Osteocyte (in vitro differentiated cells): ENCODE results near the gene NSD1. TPM values are rescaled to one million over a fixed set of nuclear protein-coding genes. Genes with fewer than 3 reads are reported as not detected.

Experiments
- DNase-seq: peaks from one replicate; pipeline ENCODE4 v3.0.0; 2021; ENCODE audit warnings: mixed read lengths; ENCODE audit not compliant: unreplicated experiment; ENCODE audit errors: extremely low spot score
- H3K27ac Mint-ChIP-seq: one replicate; pipeline ENCODE4 v1.8.0; 2021; ENCODE audit warnings: mild to moderate bottlenecking, mixed read lengths; ENCODE audit not compliant: unreplicated experiment
- H3K27me3 Mint-ChIP-seq: one replicate; pipeline ENCODE4 v1.8.0; 2021; ENCODE audit warnings: mixed read lengths; ENCODE audit not compliant: unreplicated experiment
- H3K36me3 Mint-ChIP-seq: one replicate; pipeline ENCODE4 v1.8.0; 2021; ENCODE audit warnings: mixed read lengths; ENCODE audit not compliant: unreplicated experiment
- H3K4me1 Mint-ChIP-seq: one replicate; pipeline ENCODE4 v1.8.0; 2021; ENCODE audit warnings: mixed read lengths; ENCODE audit not compliant: unreplicated experiment
- H3K4me3 Mint-ChIP-seq: one replicate; pipeline ENCODE4 v1.8.0; 2021; ENCODE audit warnings: mild to moderate bottlenecking, moderate library complexity, mixed read lengths; ENCODE audit not compliant: unreplicated experiment
- H3K9me3 Mint-ChIP-seq: one replicate; pipeline ENCODE4 v1.8.0; 2021; ENCODE audit warnings: mixed read lengths; ENCODE audit not compliant: unreplicated experiment
- total RNA-seq: library from RNA; stranded (reverse); gene quantifications from 2 replicates; pipeline ENCODE4 v1.2.1, GENCODE V29; 2021
- TF ChIP-seq, protein P1 (sequence below): fragments of 200-600 bp; sonication (generic); IDR thresholded peaks from 2 replicates; pipeline ENCODE4 v1.5.0; 2021; ENCODE audit warnings: antibody characterized with exemption, mild to moderate bottlenecking, moderate library complexity

Gene NSD1
- total RNA-seq, 1 donor from 2014 or later, result 74.7 TPM

DNA sequence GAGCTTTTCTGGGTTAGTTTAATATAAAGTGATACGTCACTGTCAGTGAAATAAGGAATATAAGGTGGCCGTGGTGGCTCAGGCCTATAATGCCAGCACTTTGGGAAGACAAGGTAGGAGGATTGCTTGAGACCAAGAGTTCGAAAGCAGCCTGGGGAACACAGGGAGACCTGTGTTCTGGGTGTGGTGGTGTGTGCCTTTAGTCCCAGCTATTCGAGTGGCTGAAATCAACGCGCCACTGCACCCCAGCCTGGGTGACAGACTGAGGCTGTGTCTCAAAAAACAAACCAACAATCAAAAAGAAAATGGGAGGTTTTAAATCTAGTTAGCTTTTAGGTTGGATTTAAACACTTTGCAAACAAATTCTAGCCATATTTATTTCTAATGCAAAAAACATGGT lies 53.1 kb downstream of the NSD1 start:
- Mint-ChIP-seq H3K4me1 (peaks cover 10% of the 10 kb centered on the region), H3K9me3 (no peaks in the 10 kb centered on the region), H3K4me3 (no peak overlapping the region), H3K27ac (no peak overlapping the region), H3K36me3 (no peaks in the 10 kb centered on the region), H3K27me3 (no peaks in the 10 kb centered on the region)
- TF ChIP-seq, protein P1, sequence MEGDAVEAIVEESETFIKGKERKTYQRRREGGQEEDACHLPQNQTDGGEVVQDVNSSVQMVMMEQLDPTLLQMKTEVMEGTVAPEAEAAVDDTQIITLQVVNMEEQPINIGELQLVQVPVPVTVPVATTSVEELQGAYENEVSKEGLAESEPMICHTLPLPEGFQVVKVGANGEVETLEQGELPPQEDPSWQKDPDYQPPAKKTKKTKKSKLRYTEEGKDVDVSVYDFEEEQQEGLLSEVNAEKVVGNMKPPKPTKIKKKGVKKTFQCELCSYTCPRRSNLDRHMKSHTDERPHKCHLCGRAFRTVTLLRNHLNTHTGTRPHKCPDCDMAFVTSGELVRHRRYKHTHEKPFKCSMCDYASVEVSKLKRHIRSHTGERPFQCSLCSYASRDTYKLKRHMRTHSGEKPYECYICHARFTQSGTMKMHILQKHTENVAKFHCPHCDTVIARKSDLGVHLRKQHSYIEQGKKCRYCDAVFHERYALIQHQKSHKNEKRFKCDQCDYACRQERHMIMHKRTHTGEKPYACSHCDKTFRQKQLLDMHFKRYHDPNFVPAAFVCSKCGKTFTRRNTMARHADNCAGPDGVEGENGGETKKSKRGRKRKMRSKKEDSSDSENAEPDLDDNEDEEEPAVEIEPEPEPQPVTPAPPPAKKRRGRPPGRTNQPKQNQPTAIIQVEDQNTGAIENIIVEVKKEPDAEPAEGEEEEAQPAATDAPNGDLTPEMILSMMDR, result no peak
- DNase-seq, result no peak

DNA sequence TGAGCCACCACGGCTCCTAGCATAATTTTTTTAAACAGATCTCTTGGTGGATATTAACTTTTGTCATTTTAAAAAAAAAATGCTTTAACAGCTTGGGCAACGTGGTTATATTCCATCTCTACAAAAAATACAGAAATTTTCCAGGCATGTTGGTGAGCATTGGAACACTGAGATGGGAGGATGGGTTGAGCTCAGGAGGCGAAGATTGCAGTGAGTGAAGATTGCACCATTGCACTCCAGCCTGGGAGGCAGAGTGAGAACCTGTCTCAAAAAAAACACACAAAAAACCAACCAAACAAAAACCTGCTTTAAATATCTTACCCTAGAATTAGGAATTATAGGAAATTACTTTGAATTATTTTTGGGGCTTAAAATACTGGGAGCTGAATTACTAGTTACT lies 55.2 kb downstream of the NSD1 start:
- no peak overlapping the region for H3K4me3 Mint-ChIP-seq
- no peak overlapping the region for H3K27ac Mint-ChIP-seq
- peaks cover 3% of the 10 kb centered on the region for H3K36me3 Mint-ChIP-seq
- peaks cover 10% of the 10 kb centered on the region for H3K4me1 Mint-ChIP-seq
- DNase-seq, result no peak
- H3K9me3 Mint-ChIP-seq, result no peaks in the 10 kb centered on the region
- H3K27me3 Mint-ChIP-seq, result no peaks in the 10 kb centered on the region
- TF ChIP-seq, protein P1, result no peak

- H3K4me1 Mint-ChIP-seq, result peaks cover 14% of the 10 kb centered on the region
- H3K27ac Mint-ChIP-seq, result peak overlapping the region; percentile 47
- H3K4me3 Mint-ChIP-seq, result no peak overlapping the region
- no peak for DNase-seq
- H3K36me3 Mint-ChIP-seq, result peaks cover 6% of the 10 kb centered on the region
- no peaks in the 10 kb centered on the region for H3K27me3 Mint-ChIP-seq
- no peaks in the 10 kb centered on the region for H3K9me3 Mint-ChIP-seq
- TF ChIP-seq, protein P1, result no peak
Observed at GRCh38 chr5:177189416-177189815, 55.8 kb downstream of the NSD1 start.

- H3K27ac Mint-ChIP-seq, result peak overlapping the region; percentile 54
- TF ChIP-seq, protein P1, result no peak
- H3K4me3 Mint-ChIP-seq, result no peak overlapping the region
- H3K9me3 Mint-ChIP-seq, result no peaks in the 10 kb centered on the region
- H3K27me3 Mint-ChIP-seq, result no peaks in the 10 kb centered on the region
- DNase-seq, result no peak
- peaks cover 15% of the 10 kb centered on the region for H3K4me1 Mint-ChIP-seq
- peaks cover 6% of the 10 kb centered on the region for H3K36me3 Mint-ChIP-seq
Observed at GRCh38 chr5:177189965-177190364, 56.4 kb downstream of the NSD1 start.

DNA sequence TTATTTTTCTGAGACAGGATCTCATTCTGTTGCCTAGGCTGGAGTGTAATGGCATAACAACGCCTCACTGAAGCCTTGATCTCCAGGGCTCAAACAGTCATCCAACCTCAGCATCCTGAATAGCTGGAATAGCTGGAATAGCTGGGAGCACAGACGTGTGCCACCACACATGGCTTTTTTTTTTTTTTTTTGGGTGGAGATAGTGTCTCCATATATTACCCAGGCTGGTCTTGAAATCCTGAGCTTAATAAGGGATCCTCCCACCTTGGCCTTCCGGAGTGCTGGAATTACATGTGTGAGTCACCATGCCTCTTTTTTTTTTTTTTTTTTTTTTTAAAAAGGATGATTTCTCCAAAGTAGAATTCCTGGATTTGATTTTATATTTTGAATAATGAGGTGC lies 60.7 kb downstream of the NSD1 start:
- Mint-ChIP-seq H3K36me3 (peaks cover 30% of the 10 kb centered on the region), H3K4me3 (no peak overlapping the region), H3K27ac (peak overlapping the region; percentile 84), H3K4me1 (peaks cover 21% of the 10 kb centered on the region), H3K27me3 (no peaks in the 10 kb centered on the region), H3K9me3 (no peaks in the 10 kb centered on the region)
- TF ChIP-seq, protein P1, result no peak
- peak; percentile 57 for DNase-seq
